ENCODE measurements around the gene C1GALT1.

C1GALT1 gene

GRCh38 chr7:7201578-7202374 lies 19.4 kb downstream of the C1GALT1 start:
- DNase-seq (ENCODE audit: low read depth) = no peak

DNA sequence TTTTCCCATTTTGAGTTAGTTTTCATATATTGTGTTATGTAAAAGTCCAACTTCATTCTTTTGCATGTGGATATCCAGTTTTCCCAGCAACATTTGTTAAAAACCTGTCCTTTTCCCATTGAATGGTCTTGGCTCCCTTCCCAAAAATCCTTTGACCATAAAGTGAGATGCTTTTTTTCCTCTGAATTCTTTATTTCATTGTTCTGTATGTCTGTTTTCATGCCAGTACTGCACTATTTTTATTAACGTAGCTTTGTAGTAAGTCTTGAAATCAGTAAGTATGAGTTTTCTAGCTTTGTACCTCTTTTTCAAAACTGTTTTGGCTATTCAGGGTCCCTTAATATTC lies 20.0 kb downstream of the C1GALT1 start:
- no peak for DNase-seq (ENCODE audit: low read depth)

- no peak for DNase-seq (ENCODE audit: low read depth)
Measured at GRCh38 chr7:7203813-7204575, 21.6 kb downstream of the C1GALT1 start.

DNA sequence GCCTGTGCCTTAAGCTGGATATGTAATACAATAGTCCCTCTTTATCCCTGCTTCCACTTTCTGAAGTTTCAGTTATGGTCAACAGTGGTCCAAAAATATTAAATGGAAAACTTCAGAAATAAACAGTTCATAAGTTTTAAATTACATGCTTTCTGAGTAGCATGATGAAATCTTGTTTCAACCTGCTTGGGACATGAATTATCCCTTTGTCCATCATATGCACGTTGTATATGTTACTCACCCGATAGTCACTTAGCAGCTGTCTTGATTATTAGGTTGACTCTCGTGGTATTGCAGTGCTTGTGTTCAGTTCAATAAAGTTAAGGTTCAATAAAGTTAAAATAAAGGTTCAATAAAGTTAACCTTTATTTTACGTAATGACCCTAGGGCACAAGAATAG lies 25.5 kb downstream of the C1GALT1 start:
- no peak for DNase-seq (ENCODE audit: low read depth)

- DNase-seq (ENCODE audit: low read depth) = no peak
Measured at GRCh38 chr7:7208520-7208919, 26.2 kb downstream of the C1GALT1 start.

- no peak for DNase-seq (ENCODE audit: low read depth)
Measured at GRCh38 chr7:7209412-7210050, 27.2 kb downstream of the C1GALT1 start.

DNA sequence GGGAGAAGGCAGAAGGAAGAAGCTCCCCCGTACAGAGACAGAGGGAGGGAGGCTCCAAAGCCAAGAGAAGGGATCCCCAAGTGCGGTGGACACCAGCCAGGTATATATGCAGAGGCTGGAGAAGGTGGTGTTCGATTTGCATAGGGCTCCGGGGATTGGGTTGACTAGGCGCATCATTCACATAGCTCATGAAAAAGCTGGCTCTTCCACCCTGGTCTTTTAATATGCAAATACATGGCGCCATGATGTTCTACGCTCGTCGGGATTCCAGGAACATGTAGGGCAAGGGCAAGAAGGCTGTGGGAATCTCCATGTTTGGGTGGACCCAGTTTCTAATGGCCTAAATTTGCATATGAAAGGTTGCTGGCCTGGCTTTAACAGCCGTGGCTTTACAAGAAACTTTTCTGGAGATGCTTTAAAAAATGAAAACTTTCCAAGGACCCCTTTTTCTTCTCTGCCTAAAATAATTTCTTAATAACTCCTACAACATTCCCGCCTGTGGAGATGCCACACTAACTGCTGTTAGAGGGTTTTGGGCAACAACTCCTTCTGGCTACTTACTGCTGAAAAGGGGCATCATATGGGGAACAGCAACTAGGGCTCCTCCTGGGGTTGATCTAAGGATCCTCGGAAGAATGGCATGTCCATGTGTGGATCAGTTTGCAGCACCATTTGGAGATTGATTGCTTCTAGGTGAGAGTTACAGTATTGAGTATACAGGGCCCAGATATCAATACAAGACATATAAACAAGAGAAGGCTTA lies 28.3 kb downstream of the C1GALT1 start:
- no peak for DNase-seq (ENCODE audit: low read depth)

- no peak for DNase-seq (ENCODE audit: low read depth)
Measured at GRCh38 chr7:7212612-7213011, 30.3 kb downstream of the C1GALT1 start.

DNA sequence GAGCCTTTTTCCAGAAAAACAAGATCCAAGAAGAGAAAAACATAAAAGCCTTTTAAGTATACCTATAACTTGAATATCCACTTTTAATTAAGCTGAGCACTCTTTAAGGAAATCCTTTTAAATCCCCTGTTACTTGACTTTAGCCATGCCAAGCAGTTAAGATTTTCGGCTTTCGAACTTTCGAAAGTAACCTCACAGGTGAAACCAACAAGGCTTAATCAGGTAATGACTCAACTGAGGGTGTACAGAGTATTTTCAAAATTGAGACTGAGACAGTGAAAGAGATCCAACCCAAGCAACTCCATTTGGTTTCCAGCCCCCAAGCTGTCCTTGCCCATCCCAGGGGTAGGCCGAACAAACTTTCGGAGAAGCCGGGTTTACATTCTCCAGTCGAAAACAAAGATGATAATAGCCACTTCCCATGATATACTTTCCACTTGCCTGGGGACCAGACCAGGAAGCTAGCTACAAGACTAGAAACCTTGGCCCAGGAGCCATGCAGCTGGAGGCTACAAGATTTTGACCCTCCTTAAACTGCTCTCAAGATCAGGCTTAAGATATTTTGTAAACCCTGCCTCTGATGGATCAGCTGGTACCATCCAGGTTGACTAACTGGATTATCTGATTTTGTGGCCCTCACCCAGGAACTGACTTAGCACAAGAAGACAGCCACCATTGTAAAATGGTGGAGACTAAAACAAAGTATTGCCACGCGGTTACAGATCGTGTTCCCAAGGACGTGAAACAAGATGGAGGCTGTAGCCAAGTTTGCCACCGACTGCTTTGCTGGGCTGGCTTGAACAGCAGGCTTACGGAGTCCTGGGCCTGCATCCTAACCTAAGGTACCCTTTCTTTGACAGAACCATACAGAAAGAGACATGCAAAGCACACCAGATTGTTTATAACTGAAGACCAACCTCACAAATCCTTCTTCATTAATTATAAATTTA lies 32.3 kb downstream of the C1GALT1 start:
- DNase-seq (ENCODE audit: low read depth) = no peak

GRCh38 chr7:7216279-7216678 lies 33.9 kb downstream of the C1GALT1 start:
- no peak for DNase-seq (ENCODE audit: low read depth)

DNA sequence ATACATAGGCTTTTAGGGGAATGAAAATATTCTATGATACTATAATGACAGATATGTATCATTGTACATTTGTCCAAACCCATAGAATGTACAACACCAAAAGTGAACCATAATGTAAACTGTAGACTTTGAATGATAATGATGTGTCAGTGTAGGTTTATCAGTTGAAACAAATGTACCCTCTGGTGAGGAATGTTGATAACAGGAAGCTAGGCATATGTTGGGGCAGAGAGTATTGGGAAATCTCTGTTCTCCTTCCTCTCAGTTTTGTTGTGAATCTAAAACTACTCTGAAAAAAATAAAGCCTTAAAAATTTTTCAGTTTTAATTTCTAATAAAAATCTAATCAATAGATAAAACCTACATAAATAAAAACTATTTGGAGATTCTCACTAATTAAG lies 36.9 kb downstream of the C1GALT1 start:
- no peak for DNase-seq (ENCODE audit: low read depth)

DNA sequence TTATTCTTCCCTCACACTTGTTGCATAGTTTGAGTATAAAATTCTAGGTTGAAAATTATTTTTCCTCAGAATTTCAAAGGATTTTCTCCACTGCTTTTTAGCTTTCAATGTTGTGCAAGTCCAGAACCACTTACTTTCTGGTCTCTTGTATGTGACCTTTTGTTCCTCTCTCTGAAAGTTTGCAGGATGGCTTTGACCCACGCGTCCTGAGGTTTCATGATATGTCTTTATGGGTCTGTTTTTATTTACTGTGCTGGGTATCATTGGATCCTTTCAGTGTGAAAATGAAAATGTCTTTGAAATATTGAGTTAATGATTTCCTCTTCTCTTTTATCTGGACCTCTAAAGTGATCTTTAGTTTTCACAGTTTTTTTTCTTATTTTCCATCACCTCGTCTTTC lies 38.5 kb downstream of the C1GALT1 start:
- DNase-seq (ENCODE audit: low read depth) = no peak

DNA sequence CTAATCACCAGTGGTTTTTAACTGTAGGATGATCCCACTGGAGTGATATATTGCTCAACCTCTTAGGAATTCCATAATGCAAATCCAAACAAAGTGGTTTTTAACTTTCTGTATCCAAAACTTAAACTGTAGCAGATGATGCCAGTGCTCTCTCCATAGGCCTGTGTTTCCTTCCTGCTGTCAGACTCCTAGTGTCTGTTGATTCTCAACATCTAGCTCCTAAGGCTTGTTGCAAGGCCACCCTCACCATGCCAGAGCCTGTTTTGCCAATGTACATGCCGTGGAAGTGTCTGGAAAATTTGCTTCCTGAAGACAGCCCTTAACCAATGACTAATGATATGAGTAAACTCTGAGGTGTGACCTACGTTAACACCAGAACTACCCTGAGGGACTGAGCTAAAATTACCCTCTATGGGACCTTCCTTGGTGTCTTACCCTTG lies 39.3 kb downstream of the C1GALT1 start:
- DNase-seq (ENCODE audit: low read depth) = peak; percentile 46

- DNase-seq (ENCODE audit: low read depth) = no peak
Measured at GRCh38 chr7:7223250-7223649, 40.9 kb downstream of the C1GALT1 start.

GRCh38 chr7:7226407-7226806 lies 44.1 kb downstream of the C1GALT1 start:
- DNase-seq (ENCODE audit: low read depth) = no peak

DNA sequence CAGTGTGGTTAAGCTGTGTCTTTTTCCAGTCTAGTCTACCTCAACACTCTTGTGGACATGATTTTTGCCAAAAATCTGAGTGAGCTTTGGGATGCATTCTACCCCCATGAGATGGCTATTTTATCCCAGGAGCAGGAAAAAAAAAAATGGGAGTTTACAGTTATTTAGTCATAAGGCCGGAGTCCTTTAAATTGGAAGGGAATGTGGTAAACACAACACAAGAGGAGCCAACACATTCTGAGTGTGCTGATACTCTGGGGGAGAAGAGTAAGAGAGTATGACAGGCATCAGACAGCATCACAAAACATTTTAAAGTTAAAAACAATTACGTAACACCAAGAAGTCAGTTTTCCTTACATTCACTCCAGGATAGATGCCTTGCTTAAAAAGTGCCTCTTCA lies 46.1 kb downstream of the C1GALT1 start:
- DNase-seq (ENCODE audit: low read depth) = no peak

- no peak for DNase-seq (ENCODE audit: low read depth)
Measured at GRCh38 chr7:7228967-7229366, 46.6 kb downstream of the C1GALT1 start.

DNA sequence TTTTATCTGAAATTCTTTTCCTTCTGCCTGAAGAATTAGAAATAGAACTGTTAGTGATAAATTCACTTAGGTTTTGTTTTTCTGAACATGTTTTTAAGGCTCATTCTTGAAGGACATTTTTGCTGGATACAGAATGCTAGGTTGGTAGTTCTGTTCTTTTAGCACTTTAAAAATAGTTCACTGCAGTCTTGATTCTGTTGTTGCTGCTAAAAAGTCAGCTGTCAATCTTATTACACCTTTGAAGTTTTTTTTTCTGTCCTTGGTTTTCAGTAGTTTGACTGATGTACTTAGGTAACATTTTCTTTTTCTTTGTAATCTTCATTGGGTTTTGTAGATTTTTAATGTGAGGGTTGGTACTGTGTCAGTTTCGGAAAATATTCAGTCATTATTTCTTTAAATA lies 48.7 kb downstream of the C1GALT1 start:
- DNase-seq (ENCODE audit: low read depth) = no peak

DNA sequence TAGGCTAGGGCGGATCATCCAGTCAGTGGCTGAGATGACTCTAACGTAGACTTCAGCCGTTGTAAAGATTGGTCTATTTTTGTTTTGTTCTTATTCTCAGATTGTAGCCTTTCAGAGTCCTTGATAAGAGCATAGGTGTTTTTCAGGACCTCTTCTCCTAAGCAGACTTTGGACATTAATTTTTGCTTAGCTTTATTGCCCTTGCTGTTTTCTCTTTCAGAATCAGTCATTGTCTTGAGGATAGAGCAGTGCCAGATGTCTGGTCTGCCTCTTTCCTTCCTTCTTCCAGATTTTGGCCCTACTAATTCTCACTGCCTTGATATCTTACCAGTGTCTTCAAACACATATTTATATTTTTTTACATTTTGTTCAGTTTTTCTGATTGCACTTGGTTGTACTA lies 49.5 kb downstream of the C1GALT1 start:
- no peak for DNase-seq (ENCODE audit: low read depth)

DNA sequence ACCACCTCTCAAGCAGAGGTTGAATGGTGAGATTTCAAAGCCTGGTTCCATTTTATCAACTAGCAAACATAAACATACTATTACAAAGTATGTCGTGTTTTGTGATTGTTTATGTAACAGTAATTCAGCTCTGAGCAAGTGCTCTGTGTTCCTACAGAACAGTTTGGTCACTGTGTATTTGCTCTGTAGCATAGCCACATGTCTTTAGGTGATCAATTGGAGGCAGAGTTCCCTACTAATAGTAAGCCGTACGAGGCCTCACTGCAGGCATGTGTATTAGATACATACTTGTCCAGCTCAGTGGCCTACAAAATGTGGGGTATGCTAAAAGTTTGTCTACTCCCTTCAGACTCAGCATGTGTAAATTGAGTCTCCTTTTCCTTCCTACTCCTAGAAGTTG lies 53.0 kb downstream of the C1GALT1 start:
- DNase-seq (ENCODE audit: low read depth) = no peak

GRCh38 chr7:7236041-7236440 lies 53.7 kb downstream of the C1GALT1 start:
- DNase-seq (ENCODE audit: low read depth) = no peak
